ENCODE data around the gene CNOT11.

The CNOT11 gene

DNA sequence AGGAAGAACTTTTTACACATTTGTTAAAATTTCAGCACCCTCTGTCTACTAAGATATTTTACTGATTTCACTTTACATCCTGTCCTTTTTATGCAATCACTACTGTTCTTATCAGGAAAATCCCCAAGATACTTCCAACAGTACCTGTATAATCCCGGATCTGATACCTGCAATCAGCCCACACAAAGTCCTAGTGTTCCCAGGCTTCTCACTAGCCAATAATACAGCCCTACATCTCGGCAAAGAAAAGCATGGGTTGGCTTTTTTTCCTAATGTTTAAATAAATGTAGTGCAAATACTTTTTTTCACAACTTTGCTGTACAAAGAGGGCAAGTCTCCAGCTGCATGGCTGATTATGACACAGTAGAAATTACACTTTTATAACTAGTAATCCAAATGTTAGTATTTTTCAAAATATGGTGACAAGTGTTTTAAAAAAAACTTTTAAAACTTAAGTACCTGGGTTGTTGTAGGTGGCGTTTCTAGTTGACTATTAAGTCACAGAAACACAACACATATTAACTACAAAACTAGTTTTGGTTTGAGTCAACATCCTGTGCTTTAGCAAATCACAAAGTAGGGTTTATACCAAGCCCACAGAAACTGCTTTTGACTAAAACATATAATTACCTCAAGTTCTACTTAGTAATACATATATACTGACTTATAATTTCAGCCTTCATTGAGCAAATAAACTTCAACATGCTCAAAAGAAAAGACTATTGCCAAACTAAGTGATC lies 19.5 kb downstream of the CNOT11 start:
- TF ChIP-seq CTCF (IDR thresholded peaks at IDR 0.05; ENCODE audit: control insufficient read depth, extremely low read depth, insufficient read depth) = no peak
- no peak overlapping the region for H3K4me3 ChIP-seq (ENCODE audit: low read depth, low read length)
- no peak for DNase-seq (ENCODE audit: low read depth)

DNA sequence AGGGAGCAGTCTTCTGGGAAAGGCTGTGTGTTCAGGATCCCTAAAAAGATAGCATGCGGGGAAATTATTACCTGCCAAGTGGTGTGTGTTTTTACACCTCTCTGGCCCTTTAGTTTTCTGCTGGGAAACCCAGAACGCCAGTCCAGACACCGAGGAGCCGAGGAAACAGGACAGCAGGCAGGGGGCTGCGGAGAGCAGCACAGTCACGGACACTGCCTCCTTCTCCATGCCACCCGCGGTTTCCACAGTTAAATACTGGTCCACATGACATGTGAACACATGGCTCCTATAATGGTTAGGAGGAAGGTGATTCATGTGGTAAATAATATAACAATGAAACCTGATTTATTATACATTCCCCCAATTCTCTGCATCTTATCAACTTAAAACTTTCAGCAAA lies 20.4 kb downstream of the CNOT11 start:
- no peak for TF ChIP-seq CTCF (IDR thresholded peaks at IDR 0.05; ENCODE audit: control insufficient read depth, extremely low read depth, insufficient read depth)
- no peak overlapping the region for H3K4me3 ChIP-seq (ENCODE audit: low read depth, low read length)
- DNase-seq (ENCODE audit: low read depth) = no peak

- TF ChIP-seq CTCF (IDR thresholded peaks at IDR 0.05; ENCODE audit: control insufficient read depth, extremely low read depth, insufficient read depth) = no peak
- no peak for DNase-seq (ENCODE audit: low read depth)
- H3K4me3 ChIP-seq (ENCODE audit: low read depth, low read length) = no peak overlapping the region
Observed at GRCh38 chr2:101274142-101274541, 21.5 kb downstream of the CNOT11 start.

- no peak overlapping the region for H3K4me3 ChIP-seq (ENCODE audit: low read depth, low read length)
- DNase-seq (ENCODE audit: low read depth) = peak; percentile 82
- TF ChIP-seq CTCF (IDR thresholded peaks at IDR 0.05; ENCODE audit: control insufficient read depth, extremely low read depth, insufficient read depth) = peak; percentile 64
Observed at GRCh38 chr2:101277111-101277510, 24.4 kb downstream of the CNOT11 start.

DNA sequence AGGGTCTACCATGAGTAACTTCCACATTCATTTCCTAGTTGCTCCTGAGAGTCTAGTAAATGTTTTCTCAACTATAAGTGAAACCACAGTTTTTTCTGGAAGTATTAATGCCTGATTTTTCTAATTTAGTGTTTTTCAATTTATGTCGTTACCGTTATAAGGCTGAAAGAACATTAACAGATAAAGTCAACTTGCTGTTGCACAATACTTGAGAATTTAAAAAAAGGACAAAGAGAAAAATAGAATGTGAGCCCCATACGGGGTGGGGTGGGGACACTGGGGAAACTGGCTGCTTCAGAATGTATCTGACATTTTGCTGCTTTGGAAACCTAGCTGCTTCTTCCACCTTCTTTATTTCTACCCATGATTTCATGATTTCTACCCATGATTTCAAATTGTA lies 26.2 kb downstream of the CNOT11 start:
- no peak for TF ChIP-seq CTCF (IDR thresholded peaks at IDR 0.05; ENCODE audit: control insufficient read depth, extremely low read depth, insufficient read depth)
- DNase-seq (ENCODE audit: low read depth) = no peak
- no peak overlapping the region for H3K4me3 ChIP-seq (ENCODE audit: low read depth, low read length)

GRCh38 chr2:101281482-101281881 lies 28.8 kb downstream of the CNOT11 start:
- no peak overlapping the region for H3K4me3 ChIP-seq (ENCODE audit: low read depth, low read length)
- TF ChIP-seq CTCF (IDR thresholded peaks at IDR 0.05; ENCODE audit: control insufficient read depth, extremely low read depth, insufficient read depth) = no peak
- DNase-seq (ENCODE audit: low read depth) = no peak

DNA sequence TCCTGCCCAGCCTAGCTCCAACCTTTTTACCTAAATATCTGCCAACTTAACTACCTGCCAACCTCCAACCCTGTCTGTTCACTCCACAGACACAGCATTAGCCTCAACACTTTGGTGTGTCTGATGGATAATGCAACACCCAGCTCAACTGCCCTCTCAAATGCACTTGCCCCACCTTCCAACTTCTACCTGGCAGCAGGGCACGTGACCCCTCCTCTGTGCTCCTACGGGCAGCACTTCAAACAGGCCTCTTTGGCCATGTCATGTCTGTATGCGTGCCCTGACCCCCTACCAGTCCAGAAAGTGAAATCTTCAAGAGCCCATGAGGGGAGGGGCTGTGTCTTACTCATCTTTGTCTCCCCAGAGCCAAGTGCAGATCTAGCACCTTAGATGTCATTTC lies 30.3 kb downstream of the CNOT11 start:
- DNase-seq (ENCODE audit: low read depth) = no peak
- H3K4me3 ChIP-seq (ENCODE audit: low read depth, low read length) = no peak overlapping the region
- no peak for TF ChIP-seq CTCF (IDR thresholded peaks at IDR 0.05; ENCODE audit: control insufficient read depth, extremely low read depth, insufficient read depth)
